Measurements from ENCODE around the gene NAPA. TPM values are rescaled to one million over a fixed set of nuclear protein-coding genes. Genes with fewer than 3 reads are reported as not detected.

The NAPA gene
- total RNA-seq, 1 donor from 2014 or later: 132 TPM

DNA sequence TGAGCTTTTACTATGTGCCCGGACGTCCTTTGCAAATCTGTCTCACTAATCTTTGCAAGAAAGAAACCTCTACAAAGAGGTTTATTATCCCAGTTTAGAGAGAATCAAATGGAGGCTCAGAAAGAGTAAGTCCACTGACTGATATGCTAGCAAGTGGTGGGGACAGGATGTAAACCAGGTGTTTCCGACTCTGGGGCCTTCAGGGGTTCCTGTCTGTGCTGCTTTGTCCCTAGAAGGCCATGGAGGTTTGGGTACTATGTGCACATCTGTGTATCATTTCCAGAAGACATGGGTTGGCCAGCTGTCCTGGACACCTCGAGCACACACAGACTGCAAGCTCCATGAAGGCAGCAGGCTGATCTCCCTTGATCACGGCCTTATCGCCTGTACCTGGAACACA, 29.7 kb downstream of the NAPA start:
- Histone ChIP-seq H3K4me1 (ENCODE audit: insufficient read depth, low read length) (no peaks in the 10 kb centered on the region), H3K4me2 (ENCODE audit: low read length) (peak overlapping the region; percentile 90), H3K36me3 (ENCODE audit: insufficient read depth, low read length) (no peaks in the 10 kb centered on the region), H3K27me3 (ENCODE audit: insufficient read depth, low read length) (no peaks in the 10 kb centered on the region), H3K4me3 (ENCODE audit: insufficient read depth, low read depth, low read length) (no peak overlapping the region), H3K9ac (ENCODE audit: low read length) (no peak overlapping the region), H3K27ac (ENCODE audit: low read depth, low read length) (no peak overlapping the region), H4K20me1 (ENCODE audit: insufficient read depth, low read length) (peaks cover 4% of the 10 kb centered on the region), H3K79me2 (ENCODE audit: insufficient read depth, low read length) (no peaks in the 10 kb centered on the region), H3K9me3 (ENCODE audit: insufficient read depth, low read depth, low read length) (no peaks in the 10 kb centered on the region), H2AFZ (ENCODE audit: low read depth, low read length) (no peak overlapping the region)
- H3K36me3 Mint-ChIP-seq (ENCODE audit: low read depth, unreplicated experiment): peaks cover 6% of the 10 kb centered on the region
- no peak for FAIRE-seq
- peaks cover 9% of the 10 kb centered on the region for H3K27me3 Mint-ChIP-seq (ENCODE audit: low read depth, unreplicated experiment)
- peak overlapping the region; percentile 92 for H3K4me3 Mint-ChIP-seq (ENCODE audit: unreplicated experiment)
- H3K4me1 Mint-ChIP-seq (ENCODE audit: low read depth, unreplicated experiment): no peaks in the 10 kb centered on the region
- no peak for DNase-seq (ENCODE audit: low read depth)
- peaks cover 5% of the 10 kb centered on the region for H3K9me3 Mint-ChIP-seq (ENCODE audit: unreplicated experiment)
- TF ChIP-seq, protein P1, sequence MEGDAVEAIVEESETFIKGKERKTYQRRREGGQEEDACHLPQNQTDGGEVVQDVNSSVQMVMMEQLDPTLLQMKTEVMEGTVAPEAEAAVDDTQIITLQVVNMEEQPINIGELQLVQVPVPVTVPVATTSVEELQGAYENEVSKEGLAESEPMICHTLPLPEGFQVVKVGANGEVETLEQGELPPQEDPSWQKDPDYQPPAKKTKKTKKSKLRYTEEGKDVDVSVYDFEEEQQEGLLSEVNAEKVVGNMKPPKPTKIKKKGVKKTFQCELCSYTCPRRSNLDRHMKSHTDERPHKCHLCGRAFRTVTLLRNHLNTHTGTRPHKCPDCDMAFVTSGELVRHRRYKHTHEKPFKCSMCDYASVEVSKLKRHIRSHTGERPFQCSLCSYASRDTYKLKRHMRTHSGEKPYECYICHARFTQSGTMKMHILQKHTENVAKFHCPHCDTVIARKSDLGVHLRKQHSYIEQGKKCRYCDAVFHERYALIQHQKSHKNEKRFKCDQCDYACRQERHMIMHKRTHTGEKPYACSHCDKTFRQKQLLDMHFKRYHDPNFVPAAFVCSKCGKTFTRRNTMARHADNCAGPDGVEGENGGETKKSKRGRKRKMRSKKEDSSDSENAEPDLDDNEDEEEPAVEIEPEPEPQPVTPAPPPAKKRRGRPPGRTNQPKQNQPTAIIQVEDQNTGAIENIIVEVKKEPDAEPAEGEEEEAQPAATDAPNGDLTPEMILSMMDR (IDR thresholded peaks at IDR 0.05; ENCODE audit: insufficient read depth, low read depth, low read length): no peak
- TF ChIP-seq EZH2 (IDR thresholded peaks at IDR 0.05; ENCODE audit: insufficient read depth, low read length): no peak
- no peak overlapping the region for H3K27ac Mint-ChIP-seq (ENCODE audit: unreplicated experiment)

DNA sequence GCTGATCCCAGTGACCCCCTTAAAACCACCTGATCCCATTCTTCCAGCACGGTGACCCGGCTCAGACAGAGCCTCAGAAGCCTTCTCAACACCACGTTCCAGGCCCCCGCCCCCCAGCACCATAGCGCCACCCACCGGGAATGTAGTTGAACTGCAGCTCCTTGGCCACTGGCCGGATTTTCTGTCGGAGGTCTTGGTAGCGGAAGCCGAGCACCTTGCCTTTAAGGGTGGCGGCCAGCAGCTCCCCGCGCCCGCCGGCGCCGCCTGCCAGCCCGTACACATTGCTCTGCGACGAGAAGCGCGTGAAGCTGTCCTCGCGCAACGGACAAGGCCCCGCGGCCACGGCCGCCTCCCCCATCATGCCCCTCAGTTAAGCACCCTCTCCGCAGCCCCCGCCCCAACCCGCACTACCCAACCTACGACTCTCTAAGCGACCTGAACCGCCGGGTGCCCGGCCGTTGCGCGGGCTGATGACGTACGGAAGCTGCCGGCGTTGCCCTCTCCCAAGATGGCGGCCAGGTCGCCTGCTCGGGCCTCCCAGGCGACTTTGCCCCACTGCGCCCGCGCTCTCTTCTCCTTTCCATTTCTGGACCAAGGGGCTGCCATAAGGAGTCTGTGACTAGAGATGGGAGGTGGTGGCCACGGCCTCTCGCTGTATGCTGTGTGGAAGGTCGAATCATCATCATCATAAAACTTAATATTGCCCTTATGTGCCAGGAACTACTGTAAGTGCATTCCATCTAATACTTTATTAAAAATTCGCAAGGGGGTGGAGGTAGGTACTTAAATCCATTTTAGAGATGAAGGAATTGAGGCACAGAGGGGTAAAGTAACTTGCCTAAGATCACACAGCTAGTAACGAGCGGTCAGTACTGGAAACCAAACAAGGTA, 30.8 kb downstream of the NAPA start, which contains the start of gene KPTN:
Gene KPTN, minus strand, starts transcription at position 420 of the 891 bp plus-strand sequence. Its CDS starts 59 bp downstream, at position 361.
- TF ChIP-seq, protein P1 (IDR thresholded peaks at IDR 0.05; ENCODE audit: insufficient read depth, low read depth, low read length): peak; percentile 66
- TF ChIP-seq EZH2 (IDR thresholded peaks at IDR 0.05; ENCODE audit: insufficient read depth, low read length): no peak
- Histone ChIP-seq H3K4me2 (ENCODE audit: low read length) (peak within 1 kb of the TSS; percentile 90), H3K27ac (ENCODE audit: low read depth, low read length) (peak within 1 kb of the TSS; percentile 93), H3K4me1 (ENCODE audit: insufficient read depth, low read length) (no peaks in the 10 kb centered on the region), H3K79me2 (ENCODE audit: insufficient read depth, low read length) (no peaks in the 10 kb centered on the region), H3K27me3 (ENCODE audit: insufficient read depth, low read length) (no peaks in the 10 kb centered on the region), H3K36me3 (ENCODE audit: insufficient read depth, low read length) (no peaks in the 10 kb centered on the region), H3K9me3 (ENCODE audit: insufficient read depth, low read depth, low read length) (no peaks in the 10 kb centered on the region), H3K4me3 (ENCODE audit: insufficient read depth, low read depth, low read length) (peak within 1 kb of the TSS; percentile 78), H2AFZ (ENCODE audit: low read depth, low read length) (peak within 1 kb of the TSS; percentile 87), H3K9ac (ENCODE audit: low read length) (peak within 1 kb of the TSS; percentile 89), H4K20me1 (ENCODE audit: insufficient read depth, low read length) (no peaks in the 10 kb centered on the region)
- Mint-ChIP-seq H3K4me1 (ENCODE audit: low read depth, unreplicated experiment) (no peaks in the 10 kb centered on the region), H3K4me3 (ENCODE audit: unreplicated experiment) (peak within 1 kb of the TSS; percentile 92), H3K9me3 (ENCODE audit: unreplicated experiment) (peaks cover 3% of the 10 kb centered on the region), H3K27ac (ENCODE audit: unreplicated experiment) (peak within 1 kb of the TSS; percentile 98), H3K36me3 (ENCODE audit: low read depth, unreplicated experiment) (peaks cover 6% of the 10 kb centered on the region), H3K27me3 (ENCODE audit: low read depth, unreplicated experiment) (peaks cover 13% of the 10 kb centered on the region)
- DNase-seq (ENCODE audit: low read depth) (peak; percentile 79), FAIRE-seq (no peak)
